H9 (cell line): ENCODE results near the gene FAM240A. TPM values are rescaled to one million over a fixed set of nuclear protein-coding genes. Genes with fewer than 3 reads are reported as not detected.

Source experiments
- DNase-seq: peaks from one replicate; pipeline ENCODE4 v3.0.0-alpha.2; 2017
- H2AFZ ChIP-seq: one replicate; pipeline ENCODE4 v1.6.1; 2013; ENCODE audit warnings: mild to moderate bottlenecking, low read length, control low read depth, moderate library complexity
- H2AK5ac ChIP-seq: 2 replicates; pipeline ENCODE4 v1.6.1; 2013; ENCODE audit warnings: low read length, control low read depth, mixed read lengths; ENCODE audit not compliant: insufficient read length
- H2BK120ac ChIP-seq: one replicate; pipeline ENCODE4 v1.6.1; 2013; ENCODE audit warnings: low read depth, mild to moderate bottlenecking, low read length, control low read depth, inconsistent platforms; ENCODE audit not compliant: poor library complexity, severe bottlenecking
- H2BK12ac ChIP-seq: 2 replicates; pipeline ENCODE4 v1.6.1; 2013; ENCODE audit warnings: low read length, control low read depth, mixed read lengths, low read depth; ENCODE audit not compliant: insufficient read length
- H2BK15ac ChIP-seq: 2 replicates; pipeline ENCODE4 v1.6.1; 2013; ENCODE audit warnings: low read depth, low read length, control low read depth
- H2BK20ac ChIP-seq: one replicate; pipeline ENCODE4 v1.6.1; 2013; ENCODE audit warnings: low read depth, mild to moderate bottlenecking, low read length, control low read depth, inconsistent platforms; ENCODE audit not compliant: poor library complexity, severe bottlenecking
- H2BK5ac ChIP-seq: 2 replicates; pipeline ENCODE4 v1.6.1; 2013; ENCODE audit warnings: low read length, control low read depth, mixed read lengths; ENCODE audit not compliant: insufficient read length
- H3K14ac ChIP-seq: 2 replicates; pipeline ENCODE4 v1.6.1; 2013; ENCODE audit warnings: low read length, control low read depth; ENCODE audit not compliant: insufficient read depth
- H3K18ac ChIP-seq: 2 replicates; pipeline ENCODE4 v1.6.1; 2013; ENCODE audit warnings: low read depth, mild to moderate bottlenecking, mixed read lengths, low read length, control low read depth; ENCODE audit not compliant: insufficient read length
- H3K23ac ChIP-seq: 2 replicates; pipeline ENCODE4 v1.6.1; 2013; ENCODE audit warnings: low read length, control low read depth, mixed read lengths, low read depth; ENCODE audit not compliant: insufficient read length
- H3K23me2 ChIP-seq: 2 replicates; pipeline ENCODE4 v1.6.1; 2013; ENCODE audit warnings: low read depth, mild to moderate bottlenecking, mixed read lengths, low read length, control low read depth; ENCODE audit not compliant: insufficient read length, poor library complexity, severe bottlenecking
- H3K27ac ChIP-seq: 2 replicates; pipeline ENCODE4 v1.5.1; 2013; ENCODE audit warnings: low read length, control low read depth, mixed read lengths, low read depth; ENCODE audit not compliant: insufficient read length
- H3K27me3 ChIP-seq: 2 replicates; pipeline ENCODE4 v1.6.1; 2013; ENCODE audit warnings: low read length, control low read depth, inconsistent platforms; ENCODE audit not compliant: insufficient read depth
- H3K4ac ChIP-seq: 2 replicates; pipeline ENCODE4 v1.6.1; 2013; ENCODE audit warnings: low read depth, mild to moderate bottlenecking, control low read depth, inconsistent platforms, low read length, moderate library complexity
- H3K4me1 ChIP-seq: 2 replicates; pipeline ENCODE4 v1.6.1; 2013; ENCODE audit warnings: low read length, control low read depth, inconsistent platforms; ENCODE audit not compliant: insufficient read depth
- H3K4me2 ChIP-seq: 2 replicates; pipeline ENCODE4 v1.6.1; 2013; ENCODE audit warnings: low read length, control low read depth, mixed read lengths; ENCODE audit not compliant: insufficient read length, insufficient read depth
- H3K56ac ChIP-seq: 2 replicates; pipeline ENCODE4 v1.6.1; 2013; ENCODE audit warnings: low read depth, mild to moderate bottlenecking, mixed read lengths, low read length, control low read depth; ENCODE audit not compliant: insufficient read length
- H3K79me1 ChIP-seq: 2 replicates; pipeline ENCODE4 v1.6.1; 2013; ENCODE audit warnings: low read depth, mild to moderate bottlenecking, moderate library complexity, low read length, control low read depth, inconsistent platforms; ENCODE audit not compliant: insufficient read depth, poor library complexity, severe bottlenecking
- H3K79me2 ChIP-seq: 2 replicates; pipeline ENCODE4 v1.6.1; 2013; ENCODE audit warnings: low read length, control low read depth, inconsistent platforms; ENCODE audit not compliant: insufficient read depth
- H3K9ac ChIP-seq: 2 replicates; pipeline ENCODE4 v1.6.1; 2013; ENCODE audit warnings: low read length, control low read depth, mixed read lengths; ENCODE audit not compliant: insufficient read length; ENCODE audit errors: extremely low read depth
- H3K9me3 ChIP-seq: one replicate; pipeline ENCODE4 v1.6.1; 2013; ENCODE audit warnings: low read depth, low read length, inconsistent platforms; ENCODE audit not compliant: control insufficient read depth
- H3T11ph ChIP-seq: one replicate; pipeline ENCODE4 v1.6.1; 2013; ENCODE audit warnings: mild to moderate bottlenecking, low read length, control low read depth, inconsistent platforms
- H4K20me1 ChIP-seq: one replicate; pipeline ENCODE4 v1.6.1; 2013; ENCODE audit not compliant: control insufficient read depth, insufficient read length, insufficient read depth
- H4K5ac ChIP-seq: 2 replicates; pipeline ENCODE4 v1.6.1; 2013; ENCODE audit warnings: low read depth, mild to moderate bottlenecking, mixed read lengths, low read length, control low read depth; ENCODE audit not compliant: insufficient read length
- H4K8ac ChIP-seq: replicated peaks from 2 replicates; pipeline ENCODE4 v1.6.1; 2013; ENCODE audit warnings: low read length, control low read depth, mixed read lengths, low read depth; ENCODE audit not compliant: insufficient read length
- H4K91ac ChIP-seq: 2 replicates; pipeline ENCODE4 v1.6.1; 2013; ENCODE audit warnings: low read depth, mild to moderate bottlenecking, moderate library complexity, mixed read lengths, low read length, control low read depth; ENCODE audit not compliant: insufficient read length
- H3K27ac Mint-ChIP-seq, 3 experiments: 2 replicates in 2 of 3; 3 replicates in 1 of 3; pipeline ENCODE4 v1.8.0; 2020 to 2021; ENCODE audit warnings: mixed read lengths in 3 of 3, mild to moderate bottlenecking in 1 of 3, moderate library complexity in 1 of 3
- H3K27me3 Mint-ChIP-seq: 2 replicates; pipeline ENCODE4 v1.8.0; 2021; ENCODE audit warnings: low read depth, mild to moderate bottlenecking, moderate library complexity, mixed read lengths
- H3K36me3 Mint-ChIP-seq, 3 experiments: 2 replicates in 2 of 3; 3 replicates in 1 of 3; pipeline ENCODE4 v1.8.0; 2020 to 2021; ENCODE audit warnings: low read depth in 3 of 3, mixed read lengths in 3 of 3; ENCODE audit not compliant: insufficient read depth in 1 of 3
- H3K4me1 Mint-ChIP-seq, 2 experiments: 2 replicates each; pipeline ENCODE4 v1.8.0; 2020; ENCODE audit warnings: mixed read lengths in 2 of 2
- H3K4me3 Mint-ChIP-seq, 2 experiments: 2 replicates in 1 of 2; 3 replicates in 1 of 2; pipeline ENCODE4 v1.8.0; 2020 to 2021; ENCODE audit warnings: mild to moderate bottlenecking in 2 of 2, mixed read lengths in 2 of 2, moderate library complexity in 1 of 2
- H3K9me3 Mint-ChIP-seq, 2 experiments: 2 replicates in 1 of 2; 3 replicates in 1 of 2; pipeline ENCODE4 v1.8.0; 2020; ENCODE audit warnings: mild to moderate bottlenecking in 2 of 2, mixed read lengths in 2 of 2, moderate library complexity in 1 of 2
- CTCF ChIP-seq: fragments of 200-600 bp; sonication (generic); conservative IDR thresholded peaks from 3 replicates; pipeline ENCODE4 v1.8.0; 2021; ENCODE audit warnings: antibody characterized with exemption, mild to moderate bottlenecking
- WGBS: extraction: QIAGEN DNeasy Blood & Tissue Kit; methylation state at CpG from one replicate; pipeline ENCODE4 v1.1.7; 2013; ENCODE audit warnings: missing lambda C conversion rate, low lambda C conversion rate, mixed read lengths; ENCODE audit not compliant: insufficient read length; ENCODE audit errors: extremely low coverage; 5-methylcytosine and 5-hydroxymethylcytosine counted together
- total RNA-seq: library from RNA; stranded (reverse); gene quantifications from 2 replicates; pipeline ENCODE4 v1.2.1, GENCODE V29; 2021

FAM240A gene
- total RNA-seq, 1 experiment from 2014 or later, result 0.11 TPM

GRCh38 chr3:46643701-46644100 is 31.4 kb downstream of the FAM240A start:
- no CpG with 5 or more reads among the region's 1 CpG for WGBS
- H3K4me3 Mint-ChIP-seq, result no peak overlapping the region
- Histone ChIP-seq H2BK5ac (no peak overlapping the region), H3K18ac (no peak overlapping the region), H3K23me2 (no peaks in the 10 kb centered on the region), H4K8ac (no peak overlapping the region), H4K5ac (no peak overlapping the region), H2AFZ (no peak overlapping the region), H3K4me2 (no peak overlapping the region), H3K79me1 (no peaks in the 10 kb centered on the region), H2BK12ac (no peak overlapping the region), H3K27me3 (no peaks in the 10 kb centered on the region), H4K91ac (no peak overlapping the region), H3K23ac (no peak overlapping the region), H2BK20ac (no peak overlapping the region), H2BK120ac (no peak overlapping the region), H3K9ac (no peak overlapping the region), H3K79me2 (no peaks in the 10 kb centered on the region), H3K14ac (no peak overlapping the region), H3K56ac (no peak overlapping the region), H3T11ph (no peak overlapping the region), H2BK15ac (no peak overlapping the region), H3K4ac (no peak overlapping the region), H3K4me1 (no peaks in the 10 kb centered on the region; the same call in 1 of the 2 replicates), H2AK5ac (no peak overlapping the region), H3K27ac (no peak overlapping the region), H4K20me1 (no peaks in the 10 kb centered on the region), H3K9me3 (no peaks in the 10 kb centered on the region)
- DNase-seq, result no peak
- H3K36me3 Mint-ChIP-seq, result peaks cover 0 to 8% (median 4%) of the 10 kb centered on the region in 3 experiments; a peak in 3 of 7 replicates
- no peak for TF ChIP-seq CTCF
- no peak overlapping the region for H3K27ac Mint-ChIP-seq
- H3K4me1 Mint-ChIP-seq, result peaks cover 2 to 9% of the 10 kb centered on the region in 2 experiments; a peak in 2 of 4 replicates
- peaks cover 2% of the 10 kb centered on the region for H3K27me3 Mint-ChIP-seq
- peaks cover 8 to 14% of the 10 kb centered on the region in 2 experiments for H3K9me3 Mint-ChIP-seq
